ENCODE data around the gene SELENOF.

GRCh38 chr1:86822459-86822858, 91.5 kb downstream of the SELENOF start:
- TF ChIP-seq CTCF (IDR thresholded peaks at IDR 0.05) (no peak), POLR2A (IDR thresholded peaks at IDR 0.05) (no peak)

Measured in Peyer's patch (tissue), 4 donors.